Left cardiac atrium (tissue), 4 donors: ENCODE data around the gene ARFGEF2. TPM values are rescaled to one million over a fixed set of nuclear protein-coding genes. Genes with fewer than 3 reads are reported as not detected.

Experiments used
- ATAC-seq, 2 donors: fragments of 200-7000 bp; cut with Tn5 transposase; one replicate each; pipeline ENCODE4 v1.9.1; 2020; ENCODE audit warnings: mild to moderate bottlenecking in 2 of 2, moderate library complexity in 2 of 2
- DNase-seq: peaks from one replicate; pipeline ENCODE4 v3.0.0-alpha.2; 2020
- intact Hi-C, 2 donors: fragments of 100-400 bp; cut with DNase I; formaldehyde crosslinking; loops; one replicate each; pipeline versions ENCODE4 v1.14.1 to v1.15.1; 2022 to 2023
- total RNA-seq, 2 donors: library from RNA; stranded (reverse); fragmentation: NEBNext Ultra II Directional; extraction: Animal tissue kit (Norgen Biotek cat#: 25700); gene quantifications; one replicate each; pipeline ENCODE4 v1.2.1, GENCODE V29; 2021
- donor health status: DM: no; HTN: yes; CAD: no.
- donor health status: DM: no; HTN: yes; CAD: no; lungs with severe emphysema.
- donor health status: DM: yes; HTN: yes; CAD: no.
- donor health status: Dilated cardiomyopathy.

The ARFGEF2 gene
- total RNA-seq, 2 donors from 2014 or later, result 31.8 to 36.4 TPM

GRCh38 chr20:48897305-48898010 lies 24.1 kb upstream of the ARFGEF2 start:
- peak in 1 of 2 donors; percentile 77 for ATAC-seq
- intact Hi-C loops, result no loop called here
- no peak for DNase-seq

DNA sequence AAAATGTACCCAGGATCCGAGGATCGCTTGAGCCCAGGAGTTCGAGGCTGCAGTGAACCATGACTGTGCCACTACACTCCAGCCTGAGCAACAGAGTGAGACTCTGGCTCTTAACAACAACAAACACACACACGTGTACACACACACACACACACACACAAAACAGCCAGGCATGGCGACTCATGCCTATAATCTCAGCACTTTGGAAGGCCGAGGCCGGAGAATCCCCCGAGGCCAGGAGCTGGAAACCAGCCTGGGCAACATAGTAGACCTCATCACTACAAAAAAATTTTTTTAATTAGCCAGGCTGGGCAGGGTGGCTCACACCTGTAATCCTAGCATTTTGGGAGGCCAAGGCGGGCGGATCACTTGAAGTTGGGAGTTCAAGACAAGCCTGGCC lies 23.3 kb upstream of the ARFGEF2 start:
- DNase-seq (no peak), ATAC-seq (no peak)
- intact Hi-C loops, result no loop called here

DNA sequence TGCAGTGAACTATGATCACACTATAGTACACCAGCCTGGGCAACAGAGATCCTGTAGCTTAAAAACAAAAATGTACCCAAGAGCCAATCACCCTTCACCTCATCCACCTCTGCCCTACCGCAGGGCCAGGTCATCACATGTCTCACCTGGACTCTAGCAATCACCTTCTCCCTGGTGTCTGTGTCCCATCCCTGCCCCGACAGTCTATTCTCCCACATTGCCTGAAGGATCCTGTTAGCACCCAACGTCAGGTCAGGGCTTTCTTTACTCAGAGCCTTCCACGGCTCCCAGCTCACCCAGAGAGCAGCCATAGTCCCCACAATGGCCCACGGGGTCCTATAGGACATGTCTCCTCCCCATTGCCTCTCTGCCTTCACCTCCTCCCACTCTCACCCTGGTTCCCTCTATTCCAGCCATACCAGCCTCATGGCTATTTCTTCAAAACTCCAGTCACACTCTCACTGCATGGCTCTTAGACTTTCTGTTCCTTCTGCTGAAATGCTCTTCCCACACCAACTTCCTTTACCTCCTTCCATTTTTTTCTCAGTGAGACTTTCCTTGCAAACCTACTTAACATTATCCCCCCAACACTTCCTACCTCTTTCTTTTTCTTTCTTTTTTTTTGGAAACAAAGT lies 22.5 kb upstream of the ARFGEF2 start:
- ATAC-seq, result no peak
- DNase-seq, result no peak
- intact Hi-C loops, result no loop called here

DNA sequence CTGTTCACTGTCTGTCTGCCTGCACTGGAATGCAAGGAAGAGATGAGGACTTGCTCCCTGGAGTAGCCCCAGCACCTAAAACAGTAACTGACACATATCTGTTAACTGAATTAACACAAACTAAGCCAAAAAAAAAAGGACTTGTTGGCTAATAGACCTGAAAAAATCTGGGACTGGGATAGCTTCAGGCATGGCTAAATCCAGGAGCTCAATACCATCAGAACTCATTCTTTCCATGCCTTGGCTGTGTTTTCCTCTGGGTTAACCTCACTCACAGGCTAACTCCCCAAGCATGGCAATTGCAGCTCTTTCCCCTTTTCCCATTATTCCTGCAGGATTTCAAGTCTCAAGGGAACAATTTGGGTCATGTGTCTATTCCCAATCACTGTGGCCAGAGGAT lies 21.6 kb upstream of the ARFGEF2 start:
- intact Hi-C loops, result no loop called here
- no peak for DNase-seq
- ATAC-seq, result peak in 1 of 2 donors; percentile 23

DNA sequence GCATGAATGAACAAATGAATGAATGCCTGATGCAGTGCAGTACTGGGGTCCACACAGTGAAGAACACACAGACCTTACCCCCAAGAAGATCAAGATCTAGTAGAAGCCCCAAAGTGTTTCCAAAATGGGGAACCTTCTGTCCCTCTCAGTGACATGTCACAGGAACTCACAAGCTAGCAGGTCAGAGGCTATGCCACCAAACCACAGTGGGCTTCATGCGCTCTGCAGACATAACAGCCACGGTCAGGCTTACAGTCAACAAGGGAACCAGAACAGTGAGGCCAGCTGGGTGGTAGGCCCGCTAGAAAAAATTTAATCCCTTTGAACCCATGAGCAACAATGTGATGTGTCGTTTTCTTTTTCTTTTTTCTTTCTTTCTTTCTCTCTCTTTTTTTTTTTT lies 20.2 kb upstream of the ARFGEF2 start:
- ATAC-seq, result no peak
- intact Hi-C loops, result no loop called here
- no peak for DNase-seq

- intact Hi-C loops, result loop anchor here in 1 of 2 donors (2.0 kb wide), 1 partner anchor 245 kb away; no protein-coding TSS in a partner anchor
- ATAC-seq (no peak), DNase-seq (no peak)
Measured at GRCh38 chr20:48903705-48904104, 17.8 kb upstream of the ARFGEF2 start.

GRCh38 chr20:48904566-48905296 lies 16.8 kb upstream of the ARFGEF2 start:
- peak; percentile 38 for DNase-seq
- ATAC-seq, result peak; percentile 14 to 42
- intact Hi-C loops, result loop anchor here (1.0 to 5.0 kb wide), 3 partner anchors 246 to 267 kb away; no protein-coding TSS in a partner anchor

- no peak for ATAC-seq
- no peak for DNase-seq
- intact Hi-C loops, result loop anchor here (1.0 to 5.0 kb wide), 3 partner anchors 246 to 268 kb away; no protein-coding TSS in a partner anchor
Measured at GRCh38 chr20:48905297-48905647, 16.2 kb upstream of the ARFGEF2 start.

GRCh38 chr20:48906221-48906877 lies 15.2 kb upstream of the ARFGEF2 start:
- intact Hi-C loops, result loop anchor here in 1 of 2 donors (5.0 kb wide), 1 partner anchor 269 kb away; no protein-coding TSS in a partner anchor
- DNase-seq, result no peak
- ATAC-seq, result no peak

- DNase-seq, result no peak
- intact Hi-C loops, result loop anchor here in 1 of 2 donors (5.0 kb wide), 1 partner anchor 271 kb away; no protein-coding TSS in a partner anchor
- no peak for ATAC-seq
Measured at GRCh38 chr20:48908656-48909319, 12.7 kb upstream of the ARFGEF2 start.

- DNase-seq, result no peak
- intact Hi-C loops, result loop anchor here in 1 of 2 donors (5.0 kb wide), 1 partner anchor 273 kb away; no protein-coding TSS in a partner anchor
- ATAC-seq, result no peak
Measured at GRCh38 chr20:48909910-48910309, 11.6 kb upstream of the ARFGEF2 start.

DNA sequence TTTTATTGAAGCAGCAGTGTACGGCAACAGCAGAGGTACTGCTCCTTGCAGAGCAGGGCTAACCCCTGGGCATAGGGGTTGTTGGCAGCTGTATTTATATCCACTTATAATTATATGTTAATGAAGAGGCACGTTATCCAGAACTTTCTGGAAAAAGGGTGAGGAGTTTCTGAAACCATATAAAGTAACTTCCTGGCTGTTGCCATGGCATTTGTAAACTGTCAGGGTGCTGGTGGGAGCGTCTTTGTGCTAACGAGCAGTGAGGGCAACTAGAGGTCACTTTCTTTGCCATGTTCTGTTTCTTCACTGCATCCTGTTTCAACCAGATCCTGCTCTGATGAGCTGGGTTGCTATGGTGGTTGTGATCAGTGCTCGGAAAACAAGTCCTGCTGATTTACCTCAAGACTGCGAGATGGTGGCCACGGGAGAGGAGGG lies 11.1 kb upstream of the ARFGEF2 start:
- ATAC-seq (peak in 1 of 2 donors; percentile 51), DNase-seq (no peak)
- intact Hi-C loops, result no loop called here

DNA sequence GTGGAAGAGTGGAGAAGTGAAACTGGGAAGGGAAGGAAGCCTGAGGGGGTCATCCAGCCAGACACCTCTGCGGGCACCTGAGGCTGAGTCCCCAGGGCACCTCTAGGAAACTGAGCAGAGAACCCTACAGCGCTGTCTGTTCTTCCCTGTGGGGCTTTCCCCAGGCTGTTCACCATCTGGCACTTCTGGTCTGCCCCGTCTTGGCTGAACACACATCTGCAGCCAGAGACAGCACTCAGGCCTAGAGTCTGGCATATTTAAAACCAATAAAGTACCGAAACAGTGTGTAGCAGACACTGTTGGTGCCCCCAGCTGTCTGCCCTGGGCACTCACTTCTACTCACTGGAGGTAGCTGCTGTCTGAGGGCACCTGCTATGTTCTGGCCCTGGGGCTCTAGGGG lies 9.4 kb upstream of the ARFGEF2 start:
- ATAC-seq (no peak), DNase-seq (no peak)

DNA sequence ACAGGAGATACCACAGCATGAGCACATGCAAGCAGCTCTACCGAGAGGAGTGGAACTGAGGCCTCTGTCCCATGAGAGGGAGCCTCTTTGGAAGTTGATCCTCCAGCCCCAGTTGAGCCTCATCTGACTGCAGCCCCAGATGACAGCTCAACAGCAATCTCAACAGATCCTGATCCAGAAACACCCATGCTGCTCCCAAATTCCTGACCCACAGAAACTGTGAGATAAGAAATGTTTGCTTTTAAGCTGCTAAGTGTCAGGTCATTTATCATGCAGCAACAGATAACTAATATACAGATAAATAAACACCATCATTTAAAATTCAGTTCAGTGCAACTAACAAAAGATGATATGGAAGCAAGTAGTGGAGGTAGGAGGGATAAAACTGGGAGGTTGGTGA lies 4.8 kb upstream of the ARFGEF2 start:
- no peak for DNase-seq
- intact Hi-C loops, result no loop called here
- ATAC-seq, result no peak

More for the DNA sequence above, 9.4 kb upstream of the ARFGEF2 start:
- intact Hi-C loops, result no loop called here

DNA sequence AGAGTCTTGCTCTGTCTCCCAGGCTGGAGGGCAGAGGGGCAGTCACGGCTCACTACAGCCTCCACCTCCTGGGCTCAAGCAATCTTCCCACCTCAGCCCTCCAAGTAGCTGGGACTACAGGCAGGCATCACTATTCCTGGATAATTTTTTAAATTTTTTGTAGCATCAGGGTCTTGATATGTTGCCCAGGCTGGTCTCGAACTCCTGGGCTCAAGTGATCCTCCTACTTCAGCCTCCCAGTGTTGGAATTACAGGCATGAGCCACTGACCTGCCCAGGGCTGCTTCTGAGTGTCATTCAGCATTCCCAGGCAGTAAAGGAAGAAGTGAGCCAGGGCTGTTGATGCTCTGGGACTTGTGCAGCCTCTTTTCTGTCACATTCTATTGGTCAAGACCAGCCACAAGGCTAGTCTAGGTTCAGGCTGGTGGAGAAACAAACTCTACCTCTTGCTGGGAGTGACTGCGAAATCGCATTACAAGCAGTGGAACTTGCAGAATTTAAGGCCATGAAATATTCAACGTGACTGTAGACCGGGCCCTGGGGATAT lies 2.1 kb upstream of the ARFGEF2 start:
- DNase-seq (no peak), ATAC-seq (no peak)
- intact Hi-C loops, result no loop called here

GRCh38 chr20:48919882-48920526 lies 1.5 kb upstream of the ARFGEF2 start:
- no peak for ATAC-seq
- intact Hi-C loops, result no loop called here
- no peak for DNase-seq

- ATAC-seq (no peak), DNase-seq (no peak)
- intact Hi-C loops, result no loop called here
Measured at GRCh38 chr20:48920527-48921167, 864 bp upstream of the ARFGEF2 start.
